Measurements from ENCODE around the gene YPEL1. TPM values are rescaled to one million over a fixed set of nuclear protein-coding genes. Genes with fewer than 3 reads are reported as not detected.

YPEL1 gene
- total and polyA plus RNA-seq, 4 donors = 12.9 to 20.6 (median 17.1) TPM

DNA sequence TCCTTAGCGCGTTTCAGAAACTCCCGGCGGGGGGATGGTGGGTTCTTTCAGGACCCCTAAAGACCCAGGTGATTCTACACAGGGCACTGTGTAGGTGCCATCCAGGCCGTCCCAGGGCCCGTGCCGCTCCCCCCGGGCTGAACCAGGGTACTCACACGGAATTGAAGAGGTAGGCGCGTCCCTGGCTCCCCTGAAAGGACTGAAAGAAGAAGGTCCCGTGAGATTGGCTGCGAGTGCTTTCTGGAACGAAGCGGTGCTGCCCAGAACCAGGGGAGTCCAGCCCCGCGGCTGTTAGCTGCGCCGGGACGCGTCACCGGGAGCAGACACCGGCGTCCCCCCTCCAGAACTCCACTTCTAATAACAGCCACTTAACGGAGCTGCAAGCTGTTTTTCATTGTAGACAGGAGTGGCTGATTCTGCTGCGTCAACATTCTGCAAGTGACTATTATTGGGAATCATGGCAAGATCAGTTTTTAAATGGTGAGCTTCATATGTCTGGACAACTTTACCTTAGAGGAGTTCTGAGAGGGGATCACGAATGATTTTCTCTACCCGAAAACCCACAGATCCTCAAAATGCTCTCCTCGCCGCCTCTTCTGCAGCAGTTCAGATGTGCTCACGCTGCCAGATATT is 31.8 kb downstream of the YPEL1 start:
- peak in 1 of 6 donors; percentile 25 for DNase-seq (ENCODE audit: low read depth in 4 of 6, low spot score in 6 of 6)
- WGBS (ENCODE audit: insufficient coverage) = 93% methylated on average over 14 of the region's 31 CpGs

GRCh38 chr22:21702700-21703683 is 32.6 kb downstream of the YPEL1 start:
- no peaks in the 10 kb centered on the region for H3K27me3 ChIP-seq (ENCODE audit: control insufficient read depth, insufficient read depth, low read length)
- 92% methylated on average over 21 of the region's 30 CpGs for WGBS (ENCODE audit: insufficient coverage)
- peaks cover 4% of the 10 kb centered on the region for H3K4me1 ChIP-seq (ENCODE audit: control insufficient read depth, insufficient read depth, low read length)
- no peaks in the 10 kb centered on the region for H3K9me3 ChIP-seq (ENCODE audit: control insufficient read depth, insufficient read depth, low read length)
- H3K27ac ChIP-seq (ENCODE audit: low read depth, low read length) = no peak overlapping the region
- DNase-seq (ENCODE audit: low read depth in 4 of 6, low spot score in 6 of 6) = no peak
- no peak overlapping the region for H3K4me3 ChIP-seq (ENCODE audit: low read depth, low read length)
- H3K36me3 ChIP-seq (ENCODE audit: control insufficient read depth, insufficient read depth, low read length) = peaks cover 66% of the 10 kb centered on the region

More for the DNA sequence above, 31.8 kb downstream of the YPEL1 start:
- Histone ChIP-seq H3K36me3 (ENCODE audit: control insufficient read depth, insufficient read depth, low read length) (peaks cover 60% of the 10 kb centered on the region), H3K4me1 (ENCODE audit: control insufficient read depth, insufficient read depth, low read length) (peaks cover 4% of the 10 kb centered on the region), H3K9me3 (ENCODE audit: control insufficient read depth, insufficient read depth, low read length) (no peaks in the 10 kb centered on the region), H3K27ac (ENCODE audit: low read depth, low read length) (no peak overlapping the region), H3K27me3 (ENCODE audit: control insufficient read depth, insufficient read depth, low read length) (no peaks in the 10 kb centered on the region), H3K4me3 (ENCODE audit: low read depth, low read length) (no peak overlapping the region)

- Histone ChIP-seq H3K4me1 (ENCODE audit: control insufficient read depth, insufficient read depth, low read length) (peaks cover 4% of the 10 kb centered on the region), H3K9me3 (ENCODE audit: control insufficient read depth, insufficient read depth, low read length) (no peaks in the 10 kb centered on the region), H3K36me3 (ENCODE audit: control insufficient read depth, insufficient read depth, low read length) (peaks cover 72% of the 10 kb centered on the region), H3K27me3 (ENCODE audit: control insufficient read depth, insufficient read depth, low read length) (no peaks in the 10 kb centered on the region), H3K4me3 (ENCODE audit: low read depth, low read length) (no peak overlapping the region), H3K27ac (ENCODE audit: low read depth, low read length) (no peak overlapping the region)
- DNase-seq (ENCODE audit: low read depth in 4 of 6, low spot score in 6 of 6) = no peak
- WGBS (ENCODE audit: insufficient coverage) = 92% methylated on average over 6 of the region's 6 CpGs
Measured at GRCh38 chr22:21702094-21702493, 33.5 kb downstream of the YPEL1 start.

- H3K4me3 ChIP-seq (ENCODE audit: low read depth, low read length) = no peak overlapping the region
- no peaks in the 10 kb centered on the region for H3K27me3 ChIP-seq (ENCODE audit: control insufficient read depth, insufficient read depth, low read length)
- no peak overlapping the region for H3K27ac ChIP-seq (ENCODE audit: low read depth, low read length)
- peaks cover 77% of the 10 kb centered on the region for H3K36me3 ChIP-seq (ENCODE audit: control insufficient read depth, insufficient read depth, low read length)
- H3K9me3 ChIP-seq (ENCODE audit: control insufficient read depth, insufficient read depth, low read length) = no peaks in the 10 kb centered on the region
- H3K4me1 ChIP-seq (ENCODE audit: control insufficient read depth, insufficient read depth, low read length) = peaks cover 4% of the 10 kb centered on the region
- 95% methylated on average over 4 of the region's 7 CpGs for WGBS (ENCODE audit: insufficient coverage)
- no peak for DNase-seq (ENCODE audit: low read depth in 4 of 6, low spot score in 6 of 6)
Measured at GRCh38 chr22:21701384-21701971, 34.1 kb downstream of the YPEL1 start.

GRCh38 chr22:21700822-21701221 is 34.8 kb downstream of the YPEL1 start:
- Histone ChIP-seq H3K27ac (ENCODE audit: low read depth, low read length) (no peak overlapping the region), H3K27me3 (ENCODE audit: control insufficient read depth, insufficient read depth, low read length) (no peaks in the 10 kb centered on the region), H3K4me3 (ENCODE audit: low read depth, low read length) (no peak overlapping the region), H3K4me1 (ENCODE audit: control insufficient read depth, insufficient read depth, low read length) (peaks cover 4% of the 10 kb centered on the region), H3K36me3 (ENCODE audit: control insufficient read depth, insufficient read depth, low read length) (peaks cover 80% of the 10 kb centered on the region), H3K9me3 (ENCODE audit: control insufficient read depth, insufficient read depth, low read length) (no peaks in the 10 kb centered on the region)
- 84% methylated on average over 2 of the region's 6 CpGs for WGBS (ENCODE audit: insufficient coverage)
- no peak for DNase-seq (ENCODE audit: low read depth in 4 of 6, low spot score in 6 of 6)

DNA sequence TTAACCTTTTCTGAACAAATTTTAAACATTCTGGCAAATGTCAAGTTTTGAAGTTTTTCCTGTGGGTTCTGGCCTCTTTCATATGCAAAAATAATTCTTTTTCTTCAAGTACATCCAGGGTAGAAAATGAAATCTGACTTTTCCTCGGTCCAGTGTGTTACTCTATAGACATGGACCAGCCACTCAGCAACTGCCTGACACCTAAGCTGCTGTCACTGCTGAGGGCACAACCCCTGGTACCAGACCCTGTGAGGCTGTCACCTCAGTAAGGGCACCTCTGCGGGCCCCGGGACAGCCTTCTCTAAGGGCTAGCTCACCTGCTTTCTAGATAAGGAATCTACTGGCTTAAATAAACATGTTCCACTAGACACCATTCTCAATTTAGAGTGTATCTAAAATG is 36.0 kb downstream of the YPEL1 start:
- H3K36me3 ChIP-seq (ENCODE audit: control insufficient read depth, insufficient read depth, low read length) = peaks cover 83% of the 10 kb centered on the region

DNA sequence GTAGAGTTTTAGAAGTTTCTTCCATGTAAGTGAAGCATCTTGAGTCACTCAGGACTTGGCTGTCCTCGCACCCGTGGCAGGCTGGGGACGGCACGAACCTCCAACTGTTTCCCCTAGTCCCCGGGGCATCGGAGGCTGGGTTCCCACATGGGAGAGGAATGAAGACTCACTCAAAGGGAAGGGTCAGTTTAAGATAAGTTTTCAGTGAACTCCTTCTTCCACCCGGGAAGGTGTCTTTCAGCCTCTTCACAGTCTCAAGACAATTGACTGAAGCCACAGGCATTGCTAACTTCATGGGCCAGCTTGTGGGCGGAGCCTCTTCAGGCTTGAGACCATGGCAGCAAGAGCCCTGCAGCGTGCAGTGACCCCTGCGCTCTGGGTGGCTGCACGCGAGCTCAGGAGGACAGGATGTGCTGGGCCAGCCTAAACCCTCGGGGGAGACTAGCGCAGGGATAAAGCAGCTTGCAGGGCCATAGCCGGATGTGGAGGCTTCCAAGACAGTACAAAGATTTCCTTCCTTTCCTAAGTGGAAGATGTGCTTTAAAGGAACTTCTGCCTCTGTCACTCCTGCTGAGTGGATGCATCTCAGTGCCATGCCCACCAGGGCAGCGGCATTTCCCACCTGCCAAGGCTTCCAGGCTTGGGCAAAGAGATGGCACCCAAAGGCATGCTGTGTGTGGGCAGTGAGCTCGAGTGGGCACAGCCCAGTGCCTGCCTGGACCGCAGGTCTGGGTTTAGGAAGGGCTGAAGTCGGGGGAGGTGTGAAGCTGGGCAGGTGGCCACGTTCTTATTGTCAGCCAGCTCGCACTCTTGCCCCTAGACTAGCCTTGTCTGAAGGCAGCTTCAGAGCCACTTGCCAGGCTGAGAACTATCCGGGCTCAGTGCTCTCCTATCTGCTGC is 36.9 kb downstream of the YPEL1 start:
- H3K9me3 ChIP-seq (ENCODE audit: control insufficient read depth, insufficient read depth, low read length) = no peaks in the 10 kb centered on the region
- no peak overlapping the region for H3K4me3 ChIP-seq (ENCODE audit: low read depth, low read length)
- H3K4me1 ChIP-seq (ENCODE audit: control insufficient read depth, insufficient read depth, low read length) = peaks cover 4% of the 10 kb centered on the region
- H3K36me3 ChIP-seq (ENCODE audit: control insufficient read depth, insufficient read depth, low read length) = peaks cover 89% of the 10 kb centered on the region
- H3K27me3 ChIP-seq (ENCODE audit: control insufficient read depth, insufficient read depth, low read length) = no peaks in the 10 kb centered on the region
- H3K27ac ChIP-seq (ENCODE audit: low read depth, low read length) = no peak overlapping the region
- 71% methylated on average over 16 of the region's 22 CpGs for WGBS (ENCODE audit: insufficient coverage)
- DNase-seq (ENCODE audit: low read depth in 4 of 6, low spot score in 6 of 6) = no peak

More for the DNA sequence above, 36.0 kb downstream of the YPEL1 start:
- WGBS (ENCODE audit: insufficient coverage) = 100% methylated on average over 1 of the region's 3 CpGs
- no peaks in the 10 kb centered on the region for H3K9me3 ChIP-seq (ENCODE audit: control insufficient read depth, insufficient read depth, low read length)
- DNase-seq (ENCODE audit: low read depth in 4 of 6, low spot score in 6 of 6) = no peak
- H3K4me3 ChIP-seq (ENCODE audit: low read depth, low read length) = no peak overlapping the region
- no peak overlapping the region for H3K27ac ChIP-seq (ENCODE audit: low read depth, low read length)
- H3K27me3 ChIP-seq (ENCODE audit: control insufficient read depth, insufficient read depth, low read length) = no peaks in the 10 kb centered on the region
- H3K4me1 ChIP-seq (ENCODE audit: control insufficient read depth, insufficient read depth, low read length) = peaks cover 4% of the 10 kb centered on the region

DNA sequence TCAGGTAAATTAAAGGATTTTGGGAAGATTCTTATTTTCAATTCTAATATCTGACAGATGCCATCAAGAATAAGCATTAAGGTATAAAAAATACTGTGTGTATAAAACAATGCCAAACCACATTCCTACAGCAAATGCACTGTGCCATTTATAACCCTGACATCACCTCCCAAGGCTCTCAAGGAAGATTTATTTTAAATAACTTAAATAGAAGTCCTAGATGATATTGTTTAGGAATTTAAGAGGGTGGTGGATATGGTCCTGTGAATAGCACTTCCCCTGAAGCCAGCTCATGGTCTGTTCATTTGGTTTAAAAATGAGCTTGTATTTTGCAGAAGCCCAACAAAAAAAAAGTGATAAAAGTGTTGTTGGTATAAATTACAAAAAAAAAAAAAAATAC is 37.7 kb downstream of the YPEL1 start:
- peaks cover 4% of the 10 kb centered on the region for H3K4me1 ChIP-seq (ENCODE audit: control insufficient read depth, insufficient read depth, low read length)
- H3K27ac ChIP-seq (ENCODE audit: low read depth, low read length) = no peak overlapping the region
- no peak for DNase-seq (ENCODE audit: low read depth in 4 of 6, low spot score in 6 of 6)
- H3K27me3 ChIP-seq (ENCODE audit: control insufficient read depth, insufficient read depth, low read length) = no peaks in the 10 kb centered on the region
- H3K4me3 ChIP-seq (ENCODE audit: low read depth, low read length) = no peak overlapping the region
- peaks cover 89% of the 10 kb centered on the region for H3K36me3 ChIP-seq (ENCODE audit: control insufficient read depth, insufficient read depth, low read length)
- H3K9me3 ChIP-seq (ENCODE audit: control insufficient read depth, insufficient read depth, low read length) = no peaks in the 10 kb centered on the region

Data from spinal cord (tissue), 10 donors.